ENCODE results near the gene SRSF1. TPM values are rescaled to one million over a fixed set of nuclear protein-coding genes. Genes with fewer than 3 reads are reported as not detected.

The SRSF1 gene
- total RNA-seq, 1 experiment from 2014 or later: 462 TPM

DNA sequence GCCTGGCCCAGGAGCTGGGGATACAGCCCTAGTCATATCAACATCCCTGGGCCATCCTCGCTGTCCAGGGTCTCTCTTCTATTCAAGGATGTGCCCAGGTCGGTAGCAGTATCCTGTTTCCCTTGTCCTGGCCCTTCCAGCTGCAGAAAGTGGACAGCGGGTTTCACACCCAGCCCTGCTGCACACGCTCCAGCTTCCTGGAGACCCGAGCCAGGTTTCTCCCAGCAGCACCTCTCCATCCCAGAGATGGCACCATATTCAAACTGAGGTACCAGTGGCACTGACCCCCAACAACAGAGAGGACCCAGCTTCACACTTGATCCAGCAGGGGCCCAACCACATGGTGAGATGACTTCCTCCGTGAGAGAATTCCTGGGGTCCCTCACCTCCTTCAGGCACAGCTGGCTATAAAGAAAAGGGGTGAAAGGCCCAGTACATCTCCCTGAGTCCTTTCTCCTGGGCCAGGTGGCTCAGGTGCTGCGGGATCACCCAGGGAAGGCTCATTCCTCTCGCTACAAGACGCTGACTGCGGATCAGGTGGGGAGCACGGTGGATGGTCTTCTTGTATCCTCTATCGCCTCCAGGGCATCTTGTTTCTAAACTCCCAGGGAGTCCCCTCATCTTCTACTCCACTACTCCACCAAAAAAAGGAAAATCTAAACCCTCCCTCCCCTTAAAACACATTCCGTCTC, 53.2 kb downstream of the SRSF1 start:
- H3K9ac ChIP-seq (ENCODE audit: extremely low read depth, insufficient read length, low read length): no peak overlapping the region
- no peak overlapping the region for H3T11ph ChIP-seq (ENCODE audit: low read length)
- Mint-ChIP-seq H3K36me3 (ENCODE audit: insufficient read depth in 1 of 3, low read depth in 3 of 3) (0 out of 7 replicates have a peak, but pooled peaks cover 0 to 3% (median 0%) of the 10 kb centered on the region in 3 experiments), H3K27me3 (ENCODE audit: low read depth) (peaks cover 46% of the 10 kb centered on the region), H3K4me1 (peaks cover 53 to 55% of the 10 kb centered on the region in 2 experiments), H3K27ac (peak overlapping the region in 1 of 3 experiments; percentile 21; a peak in 3 of 7 replicates), H3K4me3 (peak overlapping the region; percentile 65 to 83), H3K9me3 (peaks cover 0 to 2% of the 10 kb centered on the region in 2 experiments; a peak in 1 of 5 replicates)
- no peak overlapping the region for H4K91ac ChIP-seq (ENCODE audit: insufficient read length, low read depth, low read length)
- H3K14ac ChIP-seq (ENCODE audit: insufficient read depth, low read length): no peak overlapping the region
- no peak overlapping the region for H2BK12ac ChIP-seq (ENCODE audit: insufficient read length, low read depth, low read length)
- no peak overlapping the region for H2AK5ac ChIP-seq (ENCODE audit: insufficient read length, low read length)
- DNase-seq: no peak
- no peaks in the 10 kb centered on the region for H3K9me3 ChIP-seq (ENCODE audit: control insufficient read depth, low read depth, low read length)
- H4K5ac ChIP-seq (ENCODE audit: insufficient read length, low read depth, low read length): no peak overlapping the region
- TF ChIP-seq, protein P1, sequence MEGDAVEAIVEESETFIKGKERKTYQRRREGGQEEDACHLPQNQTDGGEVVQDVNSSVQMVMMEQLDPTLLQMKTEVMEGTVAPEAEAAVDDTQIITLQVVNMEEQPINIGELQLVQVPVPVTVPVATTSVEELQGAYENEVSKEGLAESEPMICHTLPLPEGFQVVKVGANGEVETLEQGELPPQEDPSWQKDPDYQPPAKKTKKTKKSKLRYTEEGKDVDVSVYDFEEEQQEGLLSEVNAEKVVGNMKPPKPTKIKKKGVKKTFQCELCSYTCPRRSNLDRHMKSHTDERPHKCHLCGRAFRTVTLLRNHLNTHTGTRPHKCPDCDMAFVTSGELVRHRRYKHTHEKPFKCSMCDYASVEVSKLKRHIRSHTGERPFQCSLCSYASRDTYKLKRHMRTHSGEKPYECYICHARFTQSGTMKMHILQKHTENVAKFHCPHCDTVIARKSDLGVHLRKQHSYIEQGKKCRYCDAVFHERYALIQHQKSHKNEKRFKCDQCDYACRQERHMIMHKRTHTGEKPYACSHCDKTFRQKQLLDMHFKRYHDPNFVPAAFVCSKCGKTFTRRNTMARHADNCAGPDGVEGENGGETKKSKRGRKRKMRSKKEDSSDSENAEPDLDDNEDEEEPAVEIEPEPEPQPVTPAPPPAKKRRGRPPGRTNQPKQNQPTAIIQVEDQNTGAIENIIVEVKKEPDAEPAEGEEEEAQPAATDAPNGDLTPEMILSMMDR (conservative IDR thresholded peaks at IDR 0.05): no peak
- H2BK15ac ChIP-seq (ENCODE audit: low read depth, low read length): no peak overlapping the region
- no peak overlapping the region for H3K27ac ChIP-seq (ENCODE audit: insufficient read length, low read depth, low read length)
- H3K4ac ChIP-seq (ENCODE audit: low read depth, low read length): no peak overlapping the region
- H2BK120ac ChIP-seq (ENCODE audit: low read depth, low read length, poor library complexity, severe bottlenecking): no peak overlapping the region
- no peak overlapping the region for H3K18ac ChIP-seq (ENCODE audit: insufficient read length, low read depth, low read length)
- H3K56ac ChIP-seq (ENCODE audit: insufficient read length, low read depth, low read length): no peak overlapping the region
- WGBS (ENCODE audit: extremely low coverage, insufficient read length, low lambda C conversion rate): no CpG with 5 or more reads among the region's 13 CpGs
- no peak overlapping the region for H2AFZ ChIP-seq (ENCODE audit: low read length)
- H2BK20ac ChIP-seq (ENCODE audit: low read depth, low read length, poor library complexity, severe bottlenecking): no peak overlapping the region
- H3K4me1 ChIP-seq (ENCODE audit: insufficient read depth, low read length): peaks cover 3% of the 10 kb centered on the region; the same call in 1 of the 2 replicates
- H3K79me2 ChIP-seq (ENCODE audit: insufficient read depth, low read length): no peaks in the 10 kb centered on the region
- H3K23me2 ChIP-seq (ENCODE audit: insufficient read length, low read depth, low read length, poor library complexity, severe bottlenecking): peaks cover 22% of the 10 kb centered on the region
- no peak overlapping the region for H4K8ac ChIP-seq (replicated peaks; ENCODE audit: insufficient read length, low read depth, low read length)
- H4K20me1 ChIP-seq (ENCODE audit: control insufficient read depth, insufficient read depth, insufficient read length): no peaks in the 10 kb centered on the region
- H2BK5ac ChIP-seq (ENCODE audit: insufficient read length, low read length): no peak overlapping the region
- H3K4me2 ChIP-seq (ENCODE audit: insufficient read depth, insufficient read length, low read length): peak overlapping the region; percentile 23
- no peak overlapping the region for H3K23ac ChIP-seq (ENCODE audit: insufficient read length, low read depth, low read length)
- H3K27me3 ChIP-seq (ENCODE audit: insufficient read depth, low read length): peaks cover 6% of the 10 kb centered on the region
- no peaks in the 10 kb centered on the region for H3K79me1 ChIP-seq (ENCODE audit: insufficient read depth, low read depth, low read length, poor library complexity, severe bottlenecking)

Other genes with a start within 250 kb of the SRSF1 start
- gene MRPS23, start 157.2 kb downstream of the SRSF1 start, total RNA-seq (2021): 62.0 and 65.9 TPM in 2 replicates
- gene CUEDC1, start 51.8 kb downstream of the SRSF1 start, total RNA-seq (2021): 6.5 and 7.3 TPM in 2 replicates
- gene VEZF1, start 19.0 kb downstream of the SRSF1 start, total RNA-seq (2021): 57.7 and 58.1 TPM in 2 replicates
- gene DYNLL2, start 76.2 kb upstream of the SRSF1 start, total RNA-seq (2021): 38.7 and 39.3 TPM in 2 replicates
- gene OR4D1, start 141.1 kb upstream of the SRSF1 start, total RNA-seq (2021): 0.11 and 0.15 TPM in 2 replicates
- not detected in 2 replicates for gene OR4D2, start 159.7 kb upstream of the SRSF1 start, total RNA-seq (2021)
- not detected in 2 replicates for gene EPX, start 185.5 kb upstream of the SRSF1 start, total RNA-seq (2021)
- gene MKS1, start 212.0 kb upstream of the SRSF1 start, total RNA-seq (2021): 21.3 and 24.8 TPM in 2 replicates
- gene LPO, start 231.3 kb upstream of the SRSF1 start, total RNA-seq (2021): 0.11 and 0.17 TPM in 2 replicates

Data from H9 (cell line).